ENCODE data around the gene AUTS2. TPM values are rescaled to one million over a fixed set of nuclear protein-coding genes. Genes with fewer than 3 reads are reported as not detected.

The AUTS2 gene
- total and polyA plus RNA-seq, 2 of the 8 experiments (the other 6 are each of a cell fraction or from before 2014, with no cell fraction given), result 25.9 to 101 TPM

DNA sequence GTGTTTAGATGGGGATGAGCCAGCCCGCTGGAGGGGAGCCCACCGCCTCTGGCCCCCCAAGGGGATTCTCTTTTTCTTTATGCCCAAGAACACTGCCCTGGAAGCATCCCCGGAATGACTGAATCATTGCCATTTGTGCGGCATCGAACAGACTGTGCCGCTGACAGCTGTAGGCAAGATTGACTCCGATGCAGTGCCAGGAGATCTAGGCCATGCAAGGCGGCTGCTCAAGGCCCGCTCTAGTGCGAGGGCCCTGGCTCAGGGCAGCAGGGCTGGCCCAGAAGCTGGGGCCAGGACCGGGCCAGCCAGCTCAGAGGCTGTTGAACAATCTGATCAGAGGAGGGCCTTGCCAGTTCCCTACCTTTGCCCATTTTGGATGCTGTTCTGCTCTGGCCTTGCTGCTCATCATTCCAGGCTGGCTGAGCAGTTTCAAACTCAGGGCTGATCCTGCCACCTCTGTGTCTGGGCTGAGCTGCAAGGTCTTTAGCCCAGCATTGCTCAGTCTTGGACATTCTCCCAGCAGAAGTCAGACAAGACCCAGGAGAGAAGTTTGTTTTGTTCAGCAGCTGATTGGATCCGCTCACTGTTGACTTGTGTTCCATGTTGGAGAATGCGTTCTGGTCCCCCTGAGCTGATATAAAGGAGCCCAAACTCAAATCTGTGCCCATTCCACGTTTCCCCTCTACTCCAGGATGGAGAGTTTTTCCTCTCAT lies 1048.4 kb downstream of the AUTS2 start:
- Histone ChIP-seq H3K56ac (replicated peaks; ENCODE audit: insufficient read length, low read depth, low read length) (no peak overlapping the region), H3K23ac (ENCODE audit: insufficient read length) (no peak overlapping the region), H3K9me3 (ENCODE audit: insufficient read depth in 2 of 2, low read depth in 1 of 2, low read length in 1 of 2) (no peaks in the 10 kb centered on the region; a peak in 2 of 4 replicates), H2BK12ac (ENCODE audit: low read depth, low read length) (no peak overlapping the region), H3K27me3 (replicated peaks in 1 of 4; ENCODE audit: control insufficient read depth in 3 of 4, extremely low read depth in 1 of 4, insufficient read depth in 3 of 4, low read length in 3 of 4) (no peaks in the 10 kb centered on the region; a peak in 1 of 7 replicates), H4K8ac (ENCODE audit: extremely low read depth, insufficient read depth, low read length) (no peak overlapping the region), H4K20me1 (replicated peaks in 1 of 2; ENCODE audit: control insufficient read depth in 1 of 2, insufficient read depth in 2 of 2, low read length in 2 of 2) (no peaks in the 10 kb centered on the region), H2BK5ac (ENCODE audit: low read depth, low read length) (no peak overlapping the region), H3K14ac (ENCODE audit: insufficient read length) (no peak overlapping the region), H3K36me3 (ENCODE audit: control insufficient read depth in 2 of 4, insufficient read depth in 4 of 4, low read length in 3 of 4) (no peaks in the 10 kb centered on the region; a peak in 1 of 8 replicates), H3K27ac (ENCODE audit: low read depth, low read length) (no peak overlapping the region), H2AFZ (ENCODE audit: low read length) (no peak overlapping the region), H3K4me1 (replicated peaks in 1 of 4; ENCODE audit: control insufficient read depth in 3 of 4, insufficient read depth in 4 of 4, low read length in 3 of 4) (no peaks in the 10 kb centered on the region), H3K4me2 (ENCODE audit: insufficient read depth in 1 of 2, low read depth in 2 of 2, low read length in 2 of 2) (no peak overlapping the region), H3K23me2 (ENCODE audit: low read depth, low read length) (no peaks in the 10 kb centered on the region), H3K4me3 (ENCODE audit: extremely low read depth in 1 of 4, insufficient read depth in 2 of 4, low read depth in 3 of 4, low read length in 4 of 4) (no peak overlapping the region), H3K18ac (ENCODE audit: extremely low read depth, low read length) (no peak overlapping the region), H4K91ac (replicated peaks; ENCODE audit: insufficient read length, low read length) (no peak overlapping the region), H3K4ac (replicated peaks; ENCODE audit: insufficient read length, low read depth, low read length) (no peak overlapping the region), H4K5ac (ENCODE audit: insufficient read length, low read depth, low read length) (no peak overlapping the region), H3K9ac (replicated peaks in 1 of 4; ENCODE audit: extremely low read depth in 1 of 4, low read depth in 3 of 4, low read length in 3 of 4) (no peak overlapping the region), H2AK5ac (ENCODE audit: low read depth, low read length) (no peak overlapping the region), H3K79me1 (ENCODE audit: low read depth, low read length) (no peaks in the 10 kb centered on the region), H2BK120ac (replicated peaks; ENCODE audit: low read depth, low read length) (no peak overlapping the region), H2BK20ac (ENCODE audit: low read length) (no peak overlapping the region), H3K79me2 (ENCODE audit: control insufficient read depth in 1 of 2, insufficient read depth in 2 of 2, low read length in 2 of 2) (no peaks in the 10 kb centered on the region; a peak in 1 of 4 replicates), H2BK15ac (ENCODE audit: low read length) (no peak overlapping the region)
- no peak for FAIRE-seq
- CTCF ChIA-PET (ENCODE audit: partially characterized antibody), result interaction anchor here (0.6 to 2.0 kb wide), 5 partner anchors 9 to 70 kb away, joined by 3 to 7 read pairs (median 3); no protein-coding TSS in a partner anchor
- POLR2A ChIA-PET (ENCODE audit: partially characterized antibody), result interaction anchor here (1.0 to 1.6 kb wide), 3 partner anchors 8 to 27 kb away, joined by 3 to 4 read pairs (median 3); no protein-coding TSS in a partner anchor
- no peak for DNase-seq (ENCODE audit: low read depth in 1 of 2, low spot score in 2 of 2)
- 88% methylated on average over 14 of the region's 14 CpGs; no CpG with 5 or more reads in 1 of the 2 experiments for WGBS, 2 experiments (ENCODE audit: extremely low coverage in 1 of 2, insufficient coverage in 1 of 2, insufficient read length in 1 of 2, insufficient replicate concordance in 2 of 2, low coverage in 1 of 2, low lambda C conversion rate in 2 of 2, missing lambda C conversion rate in 1 of 2)
- no peak for TF ChIP-seq BCL11A (IDR thresholded peaks at IDR 0.05; ENCODE audit: low read depth in 2 of 2, low read length in 2 of 2)
- TF ChIP-seq SIX5 (IDR thresholded peaks at IDR 0.05; ENCODE audit: low read depth, low read length), result no peak
- TF ChIP-seq TAF1 (IDR thresholded peaks at IDR 0.05; ENCODE audit: low read depth, low read length), result no peak
- no peak for TF ChIP-seq POU5F1 (IDR thresholded peaks at IDR 0.05; ENCODE audit: low read depth, low read length)
- no peak for TF ChIP-seq NANOG (IDR thresholded peaks at IDR 0.05; ENCODE audit: insufficient read depth, low read depth, low read length, poor library complexity, severe bottlenecking)
- no peak for TF ChIP-seq PHF8 (conservative IDR thresholded peaks at IDR 0.05; ENCODE audit: low read depth, low read length)
- no peak for TF ChIP-seq BRCA1 (IDR thresholded peaks at IDR 0.05; ENCODE audit: low read depth, low read length)
- TF ChIP-seq EZH2 (IDR thresholded peaks at IDR 0.05; ENCODE audit: low read depth, low read length, severe bottlenecking), result no peak
- no peak for TF ChIP-seq EP300 (IDR thresholded peaks at IDR 0.05; ENCODE audit: borderline replicate concordance in 1 of 2, low read depth in 2 of 2, low read length in 2 of 2)
